HepG2 (cell line): ENCODE results near the gene DAD1. TPM values are rescaled to one million over a fixed set of nuclear protein-coding genes. Genes with fewer than 3 reads are reported as not detected.

Source experiments
- GATAD1 ChIP-seq: IDR thresholded peaks from 2 replicates; pipeline ENCODE4 v1.6.1; 2016; ENCODE audit warnings: missing genetic modification reagents, missing compliant biosample characterization
- ISX ChIP-seq: sonication (generic); formaldehyde crosslinking; conservative IDR thresholded peaks from 2 replicates; pipeline ENCODE4 v1.5.0; 2020; ENCODE audit warnings: missing genetic modification reagents
- MAX ChIP-seq: IDR thresholded peaks from 2 replicates; pipeline ENCODE4 v1.6.1; 2012; ENCODE audit warnings: inconsistent platforms
- NFE2L2 ChIP-seq: fragments of 150-350 bp; IDR thresholded peaks from 2 replicates; pipeline ENCODE4 v1.6.1; 2014; ENCODE audit warnings: low read length
- POLR2AphosphoS5 ChIP-seq: IDR thresholded peaks from 2 replicates; pipeline ENCODE4 v1.6.1; 2012; ENCODE audit warnings: low read depth, low read length
- ZMYM3 ChIP-seq: sonication (generic); formaldehyde crosslinking; IDR thresholded peaks from 2 replicates; pipeline ENCODE4 v1.5.1; 2020; ENCODE audit warnings: mild to moderate bottlenecking, missing genetic modification reagents
- ZNF318 ChIP-seq: sonication (generic); formaldehyde crosslinking; IDR thresholded peaks from 2 replicates; pipeline ENCODE4 v1.4.0; 2020; ENCODE audit warnings: mild to moderate bottlenecking, missing genetic modification reagents
- ZNF382 ChIP-seq: sonication (generic); formaldehyde crosslinking; IDR thresholded peaks from 2 replicates; pipeline ENCODE4 v1.5.0; 2020; ENCODE audit warnings: missing genetic modification reagents, mild to moderate bottlenecking, borderline replicate concordance
- ZNF609 ChIP-seq: sonication (generic); formaldehyde crosslinking; IDR thresholded peaks from 2 replicates; pipeline ENCODE4 v1.4.0; 2020; ENCODE audit warnings: mild to moderate bottlenecking, missing genetic modification reagents, borderline replicate concordance
- polyA plus RNA-seq, 8 experiments: library from polyadenylated mRNA; depleted of rRNA in 3 of 8; stranded (reverse) in 7 of 8; unstranded in 1 of 8; fragments of >200 nt; fragmentation: Illumina TruSeq in 4 of 8; extraction: Trizol in 4 of 8; gene quantifications; 2 replicates each; pipeline versions ENCODE4 v1.2.1 to v1.2.3, GENCODE V29; 2011 to 2016; ENCODE audit warnings: low read depth in 4 of 8, missing spikeins in 1 of 8, mixed read lengths in 1 of 8; ENCODE audit not compliant: insufficient read depth in 1 of 8
- total RNA-seq, 5 experiments: library from RNA; depleted of rRNA; stranded (reverse); fragments of >200 nt; fragmentation: Illumina TruSeq; extraction: Trizol; gene quantifications; 2 replicates each; pipeline ENCODE4 v1.2.3, GENCODE V29; 2016; ENCODE audit warnings: low read depth in 1 of 5

Gene DAD1
- total and polyA plus RNA-seq, 2 of the 13 experiments (the other 11 are each of a cell fraction or from before 2014, with no cell fraction given), result 558 to 626 TPM

- no peak; the same call in 1 of the 2 replicates for TF ChIP-seq ZNF318 (CRISPR knock-in tag)
- TF ChIP-seq POLR2AphosphoS5, result peak; percentile 95
- no peak for TF ChIP-seq ZNF382
- TF ChIP-seq ZMYM3 (CRISPR knock-in tag), result no peak
- TF ChIP-seq GATAD1 (CRISPR knock-in tag), result peak; percentile 28; the same call in 1 of the 2 replicates
- peak; percentile 33; the same call in 1 of the 2 replicates for TF ChIP-seq ZNF609 (CRISPR knock-in tag)
- TF ChIP-seq NFE2L2, result no peak
- TF ChIP-seq ISX (CRISPR knock-in tag), result no peak
- TF ChIP-seq MAX, result peak; percentile 88
Measured at GRCh38 chr14:22598099-22598895, 9.3 kb upstream of the DAD1 start, which contains the start of gene ABHD4 (continued).
